ENCODE data around the gene FBXW11.

DNA sequence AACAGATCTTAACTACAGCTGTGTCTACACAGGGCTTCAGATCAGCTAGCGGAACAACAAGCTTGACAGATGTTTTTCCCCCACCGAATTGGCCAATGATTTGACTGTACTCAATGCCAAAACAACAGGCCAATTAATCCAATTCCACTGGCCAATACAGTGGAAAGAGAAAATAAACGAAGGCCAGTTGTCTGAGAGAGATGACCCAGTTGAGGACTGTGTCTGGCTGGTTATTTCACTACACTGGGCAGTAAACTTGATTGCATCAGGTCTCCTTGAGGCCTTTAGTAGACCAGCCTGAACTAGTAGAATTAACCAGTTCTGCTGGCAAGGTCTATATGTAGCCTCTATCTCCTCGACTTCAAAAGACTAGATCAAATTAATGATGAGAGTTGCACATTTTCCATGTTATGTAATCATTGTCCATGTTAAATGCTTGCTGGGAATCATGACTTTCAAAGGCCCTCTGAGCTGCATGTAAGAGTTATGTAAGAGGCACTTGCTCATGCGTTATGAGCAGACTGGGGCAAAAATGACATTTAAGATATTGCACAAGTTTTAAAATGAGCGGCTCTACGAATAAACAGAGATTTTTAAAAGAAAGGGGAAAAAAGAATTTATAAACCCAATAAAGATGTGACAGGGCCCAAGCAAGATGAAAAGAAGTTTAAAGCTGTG, 192.5 kb downstream of the FBXW11 start:
- TF ChIP-seq, protein P1, sequence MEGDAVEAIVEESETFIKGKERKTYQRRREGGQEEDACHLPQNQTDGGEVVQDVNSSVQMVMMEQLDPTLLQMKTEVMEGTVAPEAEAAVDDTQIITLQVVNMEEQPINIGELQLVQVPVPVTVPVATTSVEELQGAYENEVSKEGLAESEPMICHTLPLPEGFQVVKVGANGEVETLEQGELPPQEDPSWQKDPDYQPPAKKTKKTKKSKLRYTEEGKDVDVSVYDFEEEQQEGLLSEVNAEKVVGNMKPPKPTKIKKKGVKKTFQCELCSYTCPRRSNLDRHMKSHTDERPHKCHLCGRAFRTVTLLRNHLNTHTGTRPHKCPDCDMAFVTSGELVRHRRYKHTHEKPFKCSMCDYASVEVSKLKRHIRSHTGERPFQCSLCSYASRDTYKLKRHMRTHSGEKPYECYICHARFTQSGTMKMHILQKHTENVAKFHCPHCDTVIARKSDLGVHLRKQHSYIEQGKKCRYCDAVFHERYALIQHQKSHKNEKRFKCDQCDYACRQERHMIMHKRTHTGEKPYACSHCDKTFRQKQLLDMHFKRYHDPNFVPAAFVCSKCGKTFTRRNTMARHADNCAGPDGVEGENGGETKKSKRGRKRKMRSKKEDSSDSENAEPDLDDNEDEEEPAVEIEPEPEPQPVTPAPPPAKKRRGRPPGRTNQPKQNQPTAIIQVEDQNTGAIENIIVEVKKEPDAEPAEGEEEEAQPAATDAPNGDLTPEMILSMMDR (IDR thresholded peaks at IDR 0.05) = no peak
- no peak for TF ChIP-seq ZFX (IDR thresholded peaks at IDR 0.05; ENCODE audit: borderline replicate concordance)
